ENCODE results near the gene NR2C2AP.
A peak's percentile ranks its signal among the peaks of the same experiment; 100 is the strongest.

The NR2C2AP gene

DNA sequence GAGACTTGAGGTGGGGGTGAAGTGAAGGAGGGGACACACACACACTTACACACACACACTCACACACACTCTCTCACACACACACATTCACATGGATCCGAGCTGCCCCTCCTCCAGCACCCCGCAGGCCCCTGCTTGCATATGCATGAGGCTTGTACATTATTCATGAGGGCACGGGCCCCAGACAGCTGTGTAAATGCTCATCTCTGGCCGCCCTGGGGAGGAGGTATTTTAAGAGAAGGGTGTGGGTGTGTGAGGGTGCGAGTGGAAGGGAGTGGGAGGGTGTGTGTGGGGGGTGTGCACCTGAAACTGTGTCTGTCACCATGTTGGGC lies 10.9 kb upstream of the NR2C2AP start:
- DNase-seq, result no peak

DNA sequence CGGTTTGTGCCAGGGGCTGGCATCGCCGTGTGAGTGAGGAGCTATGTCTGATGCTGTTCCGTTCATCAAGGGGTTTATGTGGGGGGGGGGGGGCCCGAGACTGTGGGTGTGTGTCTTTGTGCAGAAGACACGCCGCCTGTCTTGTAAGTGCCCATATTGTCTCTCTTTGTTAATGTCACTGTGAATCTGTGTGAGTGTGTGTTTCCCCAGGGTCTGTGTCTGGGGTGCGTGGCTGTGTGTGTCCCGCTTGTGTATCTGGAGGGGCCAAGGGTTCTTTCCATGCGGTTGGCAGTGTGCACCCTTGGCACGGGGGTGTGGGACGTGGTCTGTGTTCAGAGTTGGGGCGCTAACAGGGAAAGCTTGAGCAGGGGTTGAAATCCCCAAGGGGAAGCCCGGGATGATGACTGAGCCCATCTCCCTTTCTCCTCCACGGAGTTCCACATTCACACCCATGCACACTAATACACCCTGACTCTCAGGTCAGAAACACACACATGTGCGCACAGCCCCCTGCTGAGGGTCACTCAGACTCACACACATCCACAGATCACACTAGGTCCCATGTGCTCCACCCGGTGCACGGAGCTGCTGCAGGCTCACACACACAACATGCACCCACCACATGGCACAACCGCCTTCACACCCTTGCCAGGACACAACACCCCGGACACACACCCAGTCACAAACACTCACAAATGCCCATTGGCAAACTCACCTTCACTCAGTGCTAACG lies 10.4 kb upstream of the NR2C2AP start:
- no peak for DNase-seq

DNA sequence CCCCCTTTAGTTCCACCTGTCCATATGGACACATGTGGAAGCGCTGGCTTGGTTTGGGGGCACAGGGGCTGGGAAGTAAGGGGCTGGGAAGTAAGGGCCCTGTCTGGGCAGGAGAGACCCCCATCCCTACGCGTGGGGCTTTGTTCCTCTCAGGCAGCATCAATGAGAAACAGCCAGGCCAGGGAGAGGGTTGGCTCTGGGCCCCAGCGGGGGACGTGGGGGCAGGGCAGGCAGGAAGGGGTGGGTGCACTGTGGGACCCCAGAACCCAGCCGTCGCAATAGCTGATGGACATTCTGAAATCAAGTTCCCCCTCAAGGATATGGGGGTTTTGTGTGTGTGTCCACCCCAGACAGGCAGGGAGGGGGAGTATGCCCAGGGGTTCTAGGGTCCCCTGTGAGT lies 9.7 kb upstream of the NR2C2AP start:
- DNase-seq, result no peak

DNA sequence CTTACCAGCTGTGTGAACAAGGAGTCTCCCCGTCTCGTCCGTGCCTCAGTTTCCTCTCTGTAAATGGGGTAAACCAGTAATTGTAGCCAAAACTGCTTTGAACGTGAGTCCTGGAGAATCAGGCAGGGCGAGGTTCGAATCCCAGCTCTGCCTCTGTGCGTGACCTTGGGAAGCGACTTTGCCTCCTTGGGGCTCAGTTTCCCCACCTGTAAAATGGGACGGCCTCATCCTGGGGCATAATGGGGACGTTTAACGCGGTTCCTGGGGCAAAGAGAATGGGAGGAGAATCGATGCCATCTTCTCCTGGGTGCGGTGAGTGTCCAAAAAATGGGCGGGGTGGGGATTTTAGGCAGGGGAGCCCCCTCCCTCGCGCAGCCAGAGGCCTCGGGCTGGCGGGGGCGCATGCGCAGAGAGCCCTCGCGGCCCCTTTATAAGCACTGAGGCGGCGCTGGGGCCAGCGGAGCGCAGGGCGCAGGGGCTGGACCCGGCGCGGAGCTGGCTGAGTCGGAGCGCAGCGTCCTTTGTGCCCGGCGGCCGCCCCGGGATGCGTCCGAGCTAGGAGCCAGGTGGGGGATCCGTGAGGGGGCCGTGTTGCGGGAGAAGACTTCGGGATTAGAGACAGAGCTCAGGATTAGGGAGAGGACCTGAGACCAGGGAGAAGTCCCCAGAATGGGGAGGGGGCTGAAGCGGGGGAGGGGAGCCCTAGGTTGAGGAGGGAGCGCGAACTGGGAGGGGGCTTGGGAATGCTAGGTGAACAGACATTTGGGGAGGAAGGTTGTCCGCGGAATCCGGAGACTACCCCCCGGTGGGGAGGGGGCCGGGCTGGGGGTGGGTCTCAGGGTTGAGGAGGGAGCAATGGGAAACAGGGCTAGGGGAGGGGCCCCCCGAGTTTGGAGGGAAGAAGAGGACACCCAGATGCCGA lies 8.5 kb upstream of the NR2C2AP start, which contains the start of gene NCAN:
Gene NCAN, plus strand, starts transcription at position 460 of the 922 bp plus-strand sequence. CDS start 4,996 bp downstream, outside the sequence.
- DNase-seq, result no peak

DNA sequence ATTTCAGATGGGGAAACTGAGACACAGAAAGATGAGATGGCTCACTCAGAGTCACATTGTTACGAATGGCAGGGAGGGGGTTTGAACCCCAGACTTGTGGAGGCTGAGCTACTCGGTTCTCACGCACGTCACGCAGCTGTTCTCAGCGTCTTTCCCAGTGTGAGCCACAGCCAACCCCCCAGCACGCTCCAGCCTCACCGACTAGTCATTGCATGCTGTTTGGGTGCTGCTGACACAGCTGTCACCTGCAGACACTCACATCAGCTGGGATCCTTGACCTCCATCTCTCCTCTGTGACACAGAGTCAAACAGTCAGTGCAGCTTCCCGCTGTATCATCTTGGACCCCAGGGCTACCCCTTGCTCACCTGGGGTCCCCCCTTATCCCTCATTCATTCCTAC lies 6.2 kb upstream of the NR2C2AP start:
- no peak for DNase-seq

DNA sequence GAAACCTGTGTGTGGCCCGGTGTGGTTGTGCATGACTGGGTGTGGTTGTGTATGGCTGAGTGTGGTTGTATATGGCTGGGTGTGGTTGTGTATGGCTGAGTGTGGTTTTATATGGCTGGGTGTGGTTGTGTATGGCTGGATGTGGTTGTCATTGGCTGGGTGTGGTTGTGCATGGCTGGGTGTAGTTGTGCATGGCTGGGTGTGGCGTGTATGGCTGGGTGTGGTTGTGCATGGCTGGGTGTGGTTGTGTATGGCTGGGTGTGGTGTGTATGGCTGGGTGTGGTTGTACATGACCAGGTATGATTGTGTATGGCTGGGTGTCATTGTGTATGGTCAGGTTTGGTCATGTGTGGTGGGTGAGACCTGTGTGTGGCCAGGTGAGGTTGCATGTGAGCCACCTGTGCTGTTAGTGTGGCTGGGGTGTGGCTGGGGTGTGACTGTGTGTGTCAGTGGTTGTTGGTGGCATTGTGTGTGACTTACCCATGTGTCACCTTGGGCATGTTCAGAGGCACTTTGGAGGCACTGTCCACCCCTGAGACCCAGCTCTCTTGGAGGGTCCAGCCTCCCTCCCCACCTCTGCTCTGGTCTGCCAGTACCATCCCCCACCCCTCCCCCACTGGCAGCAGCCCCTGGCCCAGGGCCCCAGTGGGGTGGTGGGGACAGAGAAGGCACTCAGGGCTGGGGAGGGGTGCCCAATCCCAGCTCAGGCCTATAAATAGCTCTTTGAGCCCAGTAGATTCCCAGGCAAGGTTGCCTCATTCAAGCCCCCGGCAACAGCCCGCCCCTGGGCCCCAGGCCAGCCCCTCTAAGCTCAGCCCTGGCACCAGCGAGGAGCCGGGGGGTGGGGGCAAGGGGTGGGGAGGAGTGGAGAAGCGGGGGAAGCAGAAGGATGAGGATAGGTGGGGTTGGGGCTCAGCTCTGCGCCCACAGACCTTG lies 4.7 kb upstream of the NR2C2AP start:
- no peak for DNase-seq

DNA sequence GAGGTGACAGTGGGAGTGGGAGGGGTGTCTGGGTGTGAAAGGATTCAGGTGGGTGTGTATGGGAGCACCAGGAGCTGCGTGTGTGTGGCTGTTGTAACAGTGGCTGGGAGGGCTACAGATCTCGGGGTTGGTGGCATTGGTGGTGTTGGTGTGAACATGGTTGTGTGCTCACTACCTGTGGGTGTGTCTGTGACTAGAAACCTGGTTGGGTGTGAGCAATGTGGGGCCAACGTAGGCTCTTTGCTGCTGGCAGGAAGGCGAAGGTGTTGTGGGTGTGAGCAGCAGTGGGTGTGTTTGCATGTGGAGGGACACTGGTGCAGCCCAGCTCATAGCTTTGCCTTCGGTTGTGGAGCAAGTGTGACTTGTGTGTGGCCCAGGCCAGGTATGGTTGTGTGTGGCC lies 3.7 kb upstream of the NR2C2AP start:
- DNase-seq, result no peak

DNA sequence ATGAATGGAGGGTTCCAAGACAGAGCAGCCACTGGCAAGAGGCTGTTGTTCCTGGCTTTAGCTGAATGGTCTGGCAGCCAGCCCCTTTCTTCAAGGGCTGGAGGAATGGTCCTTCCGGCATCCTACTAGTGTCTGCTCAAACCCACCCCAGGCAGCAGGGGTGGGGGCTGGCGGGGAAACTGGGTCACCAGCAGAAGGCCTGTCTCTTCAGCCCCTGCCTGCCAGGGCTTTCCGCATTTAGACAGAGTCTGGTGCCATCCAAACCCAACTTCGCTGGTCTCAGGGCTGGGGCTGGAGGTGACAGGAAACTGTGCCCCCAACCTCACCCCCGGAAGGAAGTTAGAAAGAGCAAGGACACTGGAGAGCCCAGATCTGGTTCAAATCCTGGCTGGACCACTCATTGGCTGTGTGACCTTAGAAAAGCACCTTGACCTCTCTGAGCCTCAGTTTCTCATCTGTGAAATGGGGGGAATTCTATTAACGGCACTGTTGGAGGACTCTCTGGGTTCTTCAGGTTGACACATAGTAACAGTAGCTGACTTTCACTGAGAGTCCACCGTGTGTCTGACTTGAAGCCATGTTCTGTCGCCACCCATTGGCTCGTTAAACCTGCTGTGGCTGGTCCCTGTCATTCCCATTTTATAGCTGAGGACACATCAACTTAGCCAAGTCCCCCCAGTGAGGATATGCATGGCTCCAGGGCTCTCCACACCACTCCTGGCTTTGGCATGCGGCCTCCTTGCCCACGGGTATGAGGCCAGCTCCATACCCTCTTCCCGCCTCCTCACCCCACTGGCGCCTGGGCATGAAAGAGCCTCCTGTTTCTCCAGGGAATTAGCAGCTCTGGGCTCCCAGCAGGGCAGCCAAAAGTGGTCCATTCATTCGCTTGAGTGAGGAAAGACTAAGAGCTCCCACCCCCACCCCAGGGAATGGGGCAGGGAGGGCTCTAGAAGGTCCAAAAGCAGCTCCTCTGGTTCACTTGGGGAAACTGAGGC lies 2.5 kb upstream of the NR2C2AP start:
- DNase-seq, result no peak

DNA sequence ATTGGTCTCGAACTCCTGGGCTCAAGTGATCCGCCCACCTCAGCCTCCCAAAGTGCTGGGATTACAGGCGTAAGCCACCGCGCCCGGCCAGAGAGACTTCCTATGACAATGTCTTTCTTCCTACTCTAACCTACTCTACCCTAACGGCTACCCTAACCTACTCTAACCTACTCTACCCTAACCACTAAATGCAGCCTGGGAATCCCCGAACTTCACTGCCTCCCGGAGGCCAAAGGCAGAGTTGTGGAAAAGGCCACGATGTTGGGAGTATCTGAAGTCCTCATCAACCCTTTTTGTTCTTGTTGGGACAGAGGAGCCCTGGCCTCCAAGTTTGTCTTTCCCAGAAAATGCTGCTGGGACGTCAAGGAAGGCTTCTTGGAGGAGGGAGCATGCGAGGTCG lies 967 bp upstream of the NR2C2AP start:
- DNase-seq, result no peak

DNA sequence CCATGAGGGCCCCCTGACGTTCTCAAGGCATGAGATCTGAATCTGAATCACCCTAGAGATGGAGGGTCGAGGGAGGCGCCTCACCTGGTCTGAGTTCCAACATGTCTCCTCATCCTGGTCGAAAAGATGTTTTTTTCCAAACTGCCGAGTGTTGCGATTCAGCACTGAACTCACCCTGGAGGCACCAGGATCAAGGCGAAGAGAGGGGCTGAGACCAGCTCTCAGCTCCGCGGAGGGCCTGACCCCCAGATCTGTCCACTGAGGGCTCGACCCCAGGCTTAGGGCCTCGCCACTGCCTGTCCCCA lies 555 bp downstream of the NR2C2AP start:
- no peak for DNase-seq

DNA sequence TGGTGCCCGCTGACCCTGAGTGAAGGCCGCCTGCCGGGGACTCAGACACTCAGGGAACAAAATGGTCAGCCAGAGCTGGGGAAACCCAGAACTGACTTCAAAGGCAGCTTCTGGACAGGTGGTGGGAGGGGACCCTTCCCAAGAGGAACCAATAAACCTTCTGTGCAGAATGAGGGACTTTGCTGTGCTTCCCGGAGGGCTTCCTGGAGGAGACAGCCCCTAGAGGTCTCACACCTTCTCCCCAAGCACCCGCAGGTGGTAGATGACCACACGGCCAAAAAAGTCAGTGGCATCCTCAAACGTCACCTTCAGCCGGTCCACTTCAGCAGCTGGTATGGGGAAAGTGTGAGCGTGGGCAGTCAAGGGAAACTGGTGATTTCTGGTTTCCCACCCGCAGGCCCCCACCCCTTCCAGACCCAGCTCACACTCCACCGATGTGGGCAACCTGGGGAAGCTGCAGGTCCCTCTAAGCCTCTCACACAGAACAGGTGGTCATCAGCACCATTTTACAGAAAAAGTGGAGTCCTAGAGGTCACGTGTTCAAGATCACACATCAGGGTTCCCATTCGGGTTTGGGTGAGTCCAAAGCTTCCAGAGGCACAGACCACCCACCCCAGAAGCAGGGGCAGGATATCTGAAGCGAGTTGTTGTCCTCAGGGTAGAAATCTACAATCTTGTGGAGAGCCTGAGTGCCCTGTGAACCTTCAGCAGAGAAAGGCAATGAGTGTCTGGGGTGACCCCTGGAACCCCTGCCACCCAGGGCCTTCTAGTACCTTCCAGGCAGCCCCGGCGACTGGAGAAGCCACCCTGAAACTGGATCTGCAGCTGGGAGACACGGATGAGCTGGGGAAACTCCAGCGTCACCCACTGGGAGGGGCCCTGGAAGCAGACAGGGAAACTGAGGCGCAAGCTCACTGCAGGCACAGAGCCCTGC lies 1.2 kb downstream of the NR2C2AP start:
- no peak for DNase-seq

DNA sequence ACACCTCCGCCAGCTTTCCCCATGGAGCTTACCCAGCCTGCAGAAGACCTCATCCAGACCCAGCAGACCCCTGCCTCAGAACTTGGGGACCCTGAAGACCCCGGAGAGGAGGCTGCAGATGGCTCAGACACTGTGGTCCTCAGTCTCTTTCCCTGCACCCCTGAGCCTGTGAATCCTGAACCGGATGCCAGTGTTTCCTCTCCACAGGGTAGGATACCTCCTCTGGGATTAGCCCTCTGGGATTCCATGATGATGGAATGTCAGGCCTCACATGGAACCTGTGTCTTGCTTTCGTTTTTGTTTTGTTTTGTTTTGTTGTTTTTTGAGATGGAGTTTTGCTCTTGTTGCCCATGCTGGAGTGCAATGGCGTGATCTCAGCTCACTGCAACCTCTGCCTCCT lies 9.3 kb downstream of the NR2C2AP start:
- no peak for DNase-seq

DNA sequence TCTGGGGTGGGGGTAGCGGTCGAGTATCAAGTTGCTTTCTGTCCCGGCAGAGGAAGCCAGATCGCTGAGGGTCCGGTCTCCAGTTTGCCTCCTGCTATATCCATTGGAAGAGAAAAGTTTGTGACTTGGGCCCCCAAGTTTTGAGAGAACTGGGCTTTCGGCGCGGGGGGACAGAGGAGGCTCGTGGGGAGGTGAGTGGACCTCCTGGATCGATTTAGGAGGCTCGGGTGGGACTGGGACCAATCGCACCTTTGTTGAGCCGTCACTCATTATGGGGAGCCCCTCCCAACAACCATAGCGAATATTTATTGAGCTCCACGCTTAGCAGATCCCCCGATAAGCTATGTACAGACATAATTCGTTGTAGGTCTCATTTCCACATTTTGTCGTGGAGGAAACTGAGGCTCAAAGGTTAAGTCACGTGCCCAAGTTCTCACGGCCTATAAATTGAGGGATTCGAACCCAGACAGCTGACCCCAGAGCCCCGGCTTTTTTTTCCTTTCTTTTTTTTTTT lies 10.2 kb downstream of the NR2C2AP start:
- peak in 1 of 6 experiments; percentile 58 for DNase-seq

DNA sequence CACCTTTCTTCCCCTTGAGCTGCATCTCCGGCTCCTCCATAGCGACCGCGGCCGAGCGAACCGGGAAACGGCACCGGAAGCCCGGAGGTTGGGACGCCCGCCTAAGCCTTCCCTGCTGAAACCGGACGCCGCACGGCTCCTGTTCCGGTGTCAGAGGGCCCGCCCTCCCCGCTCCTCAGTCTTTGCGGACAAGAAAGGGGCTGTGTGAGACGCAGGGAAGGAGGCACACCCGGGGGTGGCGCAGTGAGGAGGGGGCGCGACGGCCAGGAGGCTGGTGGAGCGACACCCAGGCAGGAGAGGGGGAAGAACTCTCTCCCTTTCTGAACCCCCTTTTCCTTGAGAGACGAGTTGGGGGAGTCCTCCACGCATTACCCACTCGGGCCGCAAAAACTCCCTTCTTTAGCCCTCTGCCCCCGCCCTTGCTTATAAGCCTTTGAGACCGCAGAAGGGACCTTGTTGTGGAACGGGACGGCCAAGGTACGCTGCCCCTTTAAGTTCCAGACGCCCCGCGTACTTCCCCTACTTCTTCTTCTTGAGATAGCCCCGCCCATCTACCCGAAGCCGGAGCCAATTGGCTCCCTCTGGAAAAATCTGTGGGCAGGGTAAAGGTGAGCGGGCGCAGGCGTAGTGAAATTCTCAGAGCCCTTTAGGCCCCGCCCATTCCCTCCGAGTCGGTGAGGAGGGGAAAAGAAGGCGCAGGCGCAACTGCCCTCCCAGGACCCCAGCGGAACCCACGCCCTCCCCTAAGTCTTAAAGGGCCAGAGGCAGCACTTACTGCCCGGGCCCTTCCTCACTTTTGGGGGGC lies 10.9 kb downstream of the NR2C2AP start, which contains the start of the genes BORCS8 and RFXANK:
Gene BORCS8, minus strand, starts transcription at position 75 of the 805 bp plus-strand sequence. Its CDS starts 35 bp downstream, at position 40.
Gene RFXANK, plus strand, starts transcription at position 181 of the 805 bp plus-strand sequence. CDS start 1,689 bp downstream, outside the sequence.
- peak; percentile 89 to 99 (median 98) for DNase-seq

DNA sequence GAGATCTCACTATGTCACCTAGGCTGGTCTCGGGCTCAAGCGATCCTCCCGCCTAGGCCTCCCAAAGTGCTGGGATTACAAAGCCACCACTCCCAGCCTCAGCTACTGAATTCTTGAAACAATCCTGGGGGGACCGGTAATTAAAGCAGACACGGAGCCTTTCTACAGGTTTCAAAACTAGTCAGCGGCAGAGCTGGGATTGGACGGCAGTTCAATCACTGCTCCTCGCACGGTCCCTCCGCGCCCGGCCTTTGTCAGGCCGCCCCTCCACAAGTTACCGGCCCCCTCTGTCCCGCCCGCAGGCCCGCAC lies 11.5 kb downstream of the NR2C2AP start:
- no peak for DNase-seq

DNA sequence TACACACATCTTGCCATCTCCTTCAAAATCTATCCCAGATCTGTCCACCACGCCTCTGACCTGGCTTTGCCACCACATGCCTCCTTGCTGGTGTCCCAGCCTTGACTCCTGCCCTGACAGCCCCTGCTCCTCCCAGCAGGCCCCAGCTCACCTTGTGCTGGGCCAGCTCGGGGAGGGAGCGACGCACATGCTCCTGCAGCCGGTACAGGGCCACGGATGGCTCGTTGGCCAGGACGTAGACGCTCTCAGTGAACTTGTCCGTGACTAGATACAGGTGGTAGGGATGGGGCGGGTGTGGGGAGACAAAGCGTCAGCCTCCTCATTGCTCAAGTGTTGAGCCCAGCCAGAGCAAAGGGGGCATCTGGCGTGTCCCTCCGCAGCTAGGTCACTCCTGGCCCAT lies 16.5 kb downstream of the NR2C2AP start:
- no peak for DNase-seq

DNA sequence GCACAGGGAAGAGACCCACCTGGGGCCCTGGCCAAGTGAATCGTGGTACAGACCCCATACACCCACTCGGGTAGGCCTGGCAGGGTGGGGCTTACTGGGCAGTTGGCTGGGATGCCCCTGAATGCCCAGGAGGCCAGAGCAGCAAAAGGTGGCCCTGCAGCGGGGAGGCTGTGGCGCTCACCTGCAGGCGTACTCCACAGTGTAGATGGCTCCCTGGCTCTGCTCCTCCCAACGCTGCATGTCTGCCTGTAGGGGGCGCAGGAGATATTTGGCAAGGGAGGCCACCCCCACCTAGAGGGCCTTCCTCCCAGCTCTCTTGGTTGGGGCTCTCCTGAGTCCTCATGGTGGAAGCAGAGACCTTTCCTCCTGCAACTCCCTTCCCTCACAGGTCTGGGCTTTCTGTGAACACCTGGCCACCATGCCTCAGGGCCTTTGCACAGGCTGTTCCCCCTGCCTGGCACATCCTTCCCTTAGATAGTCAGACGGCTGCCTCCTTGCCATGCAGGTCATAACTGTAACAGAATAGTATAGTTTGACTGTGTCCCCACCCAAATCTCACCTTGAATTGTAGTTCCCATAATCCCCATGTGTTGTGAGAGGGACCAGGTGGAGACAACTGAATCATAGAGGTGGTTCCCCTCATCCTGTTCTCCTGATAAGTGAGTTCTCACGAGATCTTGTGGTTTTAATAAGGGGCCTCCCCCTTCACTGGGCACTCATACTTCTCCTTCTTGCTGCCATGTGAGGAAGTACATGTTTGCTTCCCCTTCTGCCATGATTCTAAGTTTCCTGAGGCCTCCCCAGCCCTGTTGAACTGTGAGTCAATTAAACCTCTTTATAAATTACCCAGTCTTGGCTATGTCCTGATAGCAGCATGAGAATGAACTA lies 17.1 kb downstream of the NR2C2AP start:
- DNase-seq, result peak; percentile 13 to 67 (median 48)

DNA sequence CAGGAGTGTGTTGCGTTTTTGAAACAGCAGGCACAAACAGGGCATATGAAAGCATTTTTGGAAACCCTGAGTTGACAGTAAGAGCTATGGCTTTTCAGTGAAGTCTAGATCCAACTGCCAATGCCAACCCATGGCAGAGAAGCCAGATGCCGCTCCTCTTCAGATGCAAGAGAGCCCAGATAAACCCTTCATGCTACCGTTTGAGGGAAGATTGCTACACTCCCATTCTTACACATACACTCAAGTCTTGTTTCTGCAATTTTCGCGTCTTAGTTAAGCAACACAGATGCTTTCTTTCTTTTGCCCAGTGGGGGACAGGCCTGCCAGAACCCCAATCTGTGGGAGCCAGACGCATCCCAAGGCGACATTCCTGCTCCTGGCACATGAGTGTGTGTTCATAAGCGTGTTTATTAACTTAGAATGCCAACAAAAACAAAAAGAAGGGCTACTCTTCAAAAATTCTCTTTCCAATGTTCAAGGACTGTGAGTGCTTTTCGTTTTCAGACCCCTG lies 21.7 kb downstream of the NR2C2AP start:
- DNase-seq, result no peak

All from stimulated activated naive CD4-positive, alpha-beta T cell (primary cell).